HG03575 (cell line): ENCODE measurements around the gene STK17A.
"Not testable (repeated sequence)": the region's sequence is repeated elsewhere in the genome, so short reads cannot be mapped to it uniquely, and the experiment has no call there.

Experiments
- ATAC-seq: cut with Tn5 transposase; IDR thresholded peaks from one replicate; pipeline ENCODE4 v1.9.1; 2021; ENCODE audit not compliant: unreplicated experiment, insufficient number of reproducible peaks, low FRiP score; ENCODE audit errors: extremely low read depth

STK17A gene

GRCh38 chr7:43648473-43649406 is 65.8 kb downstream of the STK17A start:
- peak; percentile 40 for ATAC-seq

DNA sequence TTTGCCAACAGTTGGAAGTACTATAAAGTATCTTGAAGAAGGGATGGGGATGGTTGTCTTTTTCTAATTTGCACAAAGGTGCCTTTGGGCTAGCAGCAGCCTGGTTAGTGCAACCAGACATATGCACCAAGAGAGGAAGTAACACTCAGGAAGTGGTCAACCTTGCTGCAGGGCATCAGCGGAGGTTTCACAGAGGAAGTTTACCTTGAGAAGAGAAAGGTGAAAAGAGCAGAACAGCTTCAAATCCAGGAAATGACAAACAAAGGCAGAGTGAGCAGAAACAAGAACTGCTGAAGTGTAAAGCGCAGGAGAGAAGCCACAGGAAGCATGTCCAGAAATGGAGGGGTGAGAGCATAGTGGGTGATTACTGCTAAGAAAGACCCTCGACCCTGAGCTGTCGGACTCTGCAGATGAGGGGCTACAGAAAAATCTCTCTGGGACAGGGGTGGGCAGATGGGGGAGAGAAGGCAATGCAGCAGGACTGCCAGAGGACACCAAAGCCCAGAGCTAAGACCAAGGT is 66.9 kb downstream of the STK17A start:
- ATAC-seq: peak; percentile 32

DNA sequence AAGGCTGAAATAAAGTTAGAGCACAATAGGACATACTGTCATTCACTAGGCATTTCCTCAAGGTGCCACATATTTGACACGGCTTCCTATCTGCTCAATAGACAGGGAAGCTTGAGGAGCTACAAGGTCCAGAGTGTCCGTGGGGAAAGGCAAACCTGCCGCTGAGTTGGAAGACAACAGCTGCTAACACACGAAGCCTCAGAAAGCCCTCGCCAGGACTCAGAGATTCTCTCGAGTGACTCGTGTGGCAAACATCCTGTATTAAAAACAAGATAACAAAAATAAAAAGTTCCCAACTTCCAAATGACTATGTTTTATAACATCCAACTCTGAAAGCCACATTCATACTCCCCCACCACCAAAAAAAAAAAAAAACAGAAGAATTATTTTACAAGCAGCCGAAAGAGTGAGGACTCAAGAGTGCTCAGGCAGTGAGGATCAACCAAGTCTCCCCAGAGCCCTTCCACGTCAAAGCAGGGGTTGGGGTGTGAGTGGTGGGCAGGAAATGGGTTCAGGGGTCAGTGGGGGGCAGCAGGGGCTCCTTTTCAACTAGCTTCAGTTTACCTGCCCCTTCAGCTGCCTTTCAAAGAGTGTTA is 67.6 kb downstream of the STK17A start:
- ATAC-seq: no peak

- ATAC-seq: no peak
Observed at GRCh38 chr7:43652364-43652763, 69.5 kb downstream of the STK17A start.

DNA sequence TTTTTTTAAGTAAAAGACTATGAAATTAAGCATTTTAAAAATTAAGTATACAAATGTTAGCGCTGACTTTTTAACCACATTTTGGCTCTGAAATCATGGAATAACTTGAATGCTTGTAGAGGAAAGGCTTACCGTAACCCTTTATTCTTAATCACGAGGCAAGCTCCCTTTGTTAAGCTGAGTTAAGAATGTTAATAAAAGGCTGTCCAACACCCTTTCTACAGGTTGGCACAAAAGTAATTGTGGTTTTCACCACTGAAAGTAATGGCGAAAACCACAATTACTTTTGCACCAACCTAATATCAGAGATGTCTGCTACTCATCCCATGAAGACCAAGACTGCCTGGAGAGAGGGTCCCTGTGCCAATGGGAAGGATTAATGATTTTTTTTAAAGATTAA is 70.6 kb downstream of the STK17A start:
- ATAC-seq: no peak

GRCh38 chr7:43653891-43654504 is 71.1 kb downstream of the STK17A start:
- no peak for ATAC-seq

DNA sequence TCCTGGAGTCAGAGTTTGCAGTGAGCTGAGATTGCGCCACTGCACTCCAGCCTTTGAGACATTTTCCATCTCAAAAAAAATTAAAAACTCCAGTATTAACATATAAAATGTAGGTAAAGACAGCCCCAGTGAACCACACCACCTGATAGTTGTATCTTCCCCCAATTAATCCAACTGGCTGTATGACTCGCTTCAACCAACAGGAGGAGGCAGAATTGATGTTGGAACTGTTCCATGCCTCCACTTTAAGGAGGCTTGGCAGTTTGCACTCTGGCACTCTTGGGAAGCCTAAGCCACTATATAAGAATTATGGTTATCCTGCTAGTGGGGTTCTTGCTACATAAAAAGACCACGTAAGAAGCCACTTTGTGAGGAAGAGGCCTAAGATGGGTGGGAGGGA is 72.7 kb downstream of the STK17A start:
- ATAC-seq: no peak

- ATAC-seq: no peak
Observed at GRCh38 chr7:43656997-43657396, 74.1 kb downstream of the STK17A start.

DNA sequence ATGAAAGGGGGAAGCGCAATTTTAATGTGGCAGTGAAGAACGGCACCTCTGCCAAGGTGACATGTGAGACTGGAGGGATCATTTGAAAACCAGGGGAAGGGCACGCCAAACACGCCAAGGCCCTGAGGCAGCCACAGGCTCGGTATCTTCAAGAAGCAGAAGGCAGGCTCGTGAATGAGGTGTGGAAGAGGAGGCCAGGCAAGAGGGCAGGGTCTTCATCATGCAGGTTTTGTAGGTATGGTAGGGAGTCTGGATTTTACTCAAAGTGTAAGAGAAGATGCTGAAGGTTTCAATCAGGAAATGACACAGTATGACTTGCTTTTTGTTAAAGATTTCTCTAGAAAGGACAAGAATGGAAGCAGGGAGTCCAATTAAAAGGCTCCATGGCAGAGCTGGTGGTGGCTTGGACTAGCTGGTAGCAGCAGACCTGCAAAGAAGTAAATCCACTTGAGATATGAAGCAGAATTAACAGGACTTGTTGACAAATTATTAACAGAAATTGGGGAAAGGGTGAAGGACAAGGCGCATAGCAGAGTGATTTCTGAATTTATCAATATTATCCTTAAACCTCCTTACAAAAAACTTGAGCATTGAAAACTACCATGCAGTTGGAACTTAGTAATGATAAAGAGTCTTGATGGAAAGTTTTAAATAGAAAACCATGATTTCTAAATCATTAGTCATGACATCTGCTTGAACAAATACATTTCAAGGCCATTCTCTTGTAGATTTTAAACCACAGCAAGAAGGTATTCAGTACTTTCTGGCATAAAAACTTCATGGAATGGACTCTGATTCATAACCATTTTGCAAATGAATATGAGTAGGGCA is 76.0 kb downstream of the STK17A start:
- no peak for ATAC-seq

GRCh38 chr7:43659549-43659896 is 76.6 kb downstream of the STK17A start:
- no peak for ATAC-seq

DNA sequence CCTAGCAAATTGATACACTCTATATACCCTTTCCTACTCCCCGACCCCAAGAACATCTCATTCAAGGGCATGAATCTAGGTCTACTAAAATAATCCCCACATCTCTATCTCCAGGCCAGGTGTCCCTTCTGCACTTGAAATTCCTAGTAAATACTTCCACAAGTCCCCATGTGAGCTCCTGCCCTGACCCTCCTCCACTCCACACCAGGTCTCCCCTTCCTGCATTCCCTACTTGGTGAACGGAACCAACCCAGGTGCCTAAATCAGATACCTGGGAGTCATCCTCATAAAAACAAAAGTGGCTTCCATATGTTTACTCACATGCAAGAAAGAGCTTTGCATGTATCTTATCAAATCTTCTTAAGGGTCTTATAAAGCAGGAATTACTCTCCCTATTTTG is 77.2 kb downstream of the STK17A start:
- ATAC-seq: no peak

DNA sequence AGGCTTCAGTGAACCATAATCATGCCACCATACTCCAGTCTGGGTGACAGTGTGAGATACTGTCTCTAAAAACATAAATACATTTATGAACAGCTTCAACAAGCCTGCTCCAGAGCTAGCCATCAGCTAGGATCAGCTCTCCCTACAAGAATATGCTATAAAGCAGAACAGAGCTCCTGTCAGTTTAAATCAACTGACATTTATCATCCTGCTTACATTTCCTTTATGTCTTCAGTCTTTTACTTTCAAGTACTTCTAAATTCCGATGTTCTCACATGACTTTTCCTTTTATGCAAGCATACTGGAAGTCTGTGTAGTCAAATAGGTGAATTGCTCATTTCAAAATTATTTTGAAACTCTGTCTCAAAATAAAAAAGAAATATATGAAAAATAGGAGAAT is 81.8 kb downstream of the STK17A start:
- ATAC-seq: no peak

- no peak for ATAC-seq
Observed at GRCh38 chr7:43666938-43667337, 84.0 kb downstream of the STK17A start.

DNA sequence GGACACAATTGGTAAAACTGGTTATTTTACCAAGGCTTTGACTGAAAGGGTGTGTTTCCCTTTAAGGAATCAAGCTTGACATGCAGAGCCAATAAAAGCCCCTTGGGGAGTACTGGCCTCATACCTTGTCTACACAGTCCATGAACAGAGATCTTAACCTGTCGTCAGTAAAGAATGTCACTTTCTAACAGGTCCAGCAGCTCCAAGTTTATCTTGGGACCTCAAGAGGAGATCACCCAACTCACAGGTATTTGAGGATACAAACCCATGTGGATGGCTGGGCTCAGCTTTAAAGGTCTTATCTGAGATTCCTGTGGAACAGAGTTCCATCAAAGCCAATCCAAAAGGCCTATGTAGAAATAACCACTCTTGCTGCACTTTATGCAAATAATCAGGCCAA is 85.1 kb downstream of the STK17A start:
- ATAC-seq: no peak

GRCh38 chr7:43669286-43670081 is 86.6 kb downstream of the STK17A start:
- no peak for ATAC-seq

- no peak for ATAC-seq
Observed at GRCh38 chr7:43671521-43671920, 88.6 kb downstream of the STK17A start.

- ATAC-seq: not testable (repeated sequence)
Observed at GRCh38 chr7:43673243-43673976, 90.5 kb downstream of the STK17A start.
